HG03460 (cell line): ENCODE measurements around the gene FAF1.

Source experiments
- ATAC-seq: cut with Tn5 transposase; IDR thresholded peaks from one replicate; pipeline ENCODE4 v1.9.1; 2021; ENCODE audit not compliant: unreplicated experiment

FAF1 gene

DNA sequence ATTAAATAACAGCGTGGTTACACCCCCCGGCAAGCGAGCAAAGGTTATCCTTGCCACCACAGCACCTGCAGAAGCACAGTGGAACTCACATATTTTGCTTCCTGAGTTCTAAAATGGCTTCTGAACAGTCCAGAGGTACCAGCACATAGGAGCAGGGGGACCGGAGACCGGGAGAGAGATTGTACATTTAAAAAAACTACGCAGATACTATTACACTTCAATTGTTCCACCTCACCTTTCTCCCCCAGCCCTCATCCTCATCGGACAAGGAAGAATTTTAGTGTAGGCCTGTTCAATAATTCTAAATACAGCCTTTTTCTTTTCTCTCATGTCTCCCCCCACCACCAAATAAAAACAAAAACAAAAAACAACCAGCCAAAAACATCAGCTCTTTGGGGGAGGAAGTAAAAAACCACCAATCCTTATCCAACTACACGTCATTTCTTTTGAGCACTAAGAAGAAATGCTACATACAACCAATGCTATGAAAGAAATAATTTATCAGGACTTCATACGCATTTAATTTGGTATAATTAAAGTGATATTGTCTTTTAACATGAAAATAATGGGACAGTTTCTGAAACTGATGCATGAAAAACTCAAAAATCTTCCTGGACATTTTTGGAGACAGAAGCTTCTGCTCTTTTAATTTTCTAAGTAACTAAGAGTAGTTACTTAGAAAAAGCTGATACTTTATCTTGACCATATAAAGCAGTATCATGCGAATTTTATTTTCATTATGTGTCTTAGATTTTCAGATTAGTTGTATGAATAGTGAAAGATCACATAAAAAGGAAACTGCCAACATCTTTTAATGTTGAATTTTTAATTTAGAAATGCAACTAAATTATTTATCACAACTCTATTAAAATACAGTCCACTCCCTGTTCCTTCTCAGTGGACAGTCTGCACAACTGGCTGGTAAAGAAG lies 19.1 kb upstream of the FAF1 start:
- ATAC-seq: no peak

DNA sequence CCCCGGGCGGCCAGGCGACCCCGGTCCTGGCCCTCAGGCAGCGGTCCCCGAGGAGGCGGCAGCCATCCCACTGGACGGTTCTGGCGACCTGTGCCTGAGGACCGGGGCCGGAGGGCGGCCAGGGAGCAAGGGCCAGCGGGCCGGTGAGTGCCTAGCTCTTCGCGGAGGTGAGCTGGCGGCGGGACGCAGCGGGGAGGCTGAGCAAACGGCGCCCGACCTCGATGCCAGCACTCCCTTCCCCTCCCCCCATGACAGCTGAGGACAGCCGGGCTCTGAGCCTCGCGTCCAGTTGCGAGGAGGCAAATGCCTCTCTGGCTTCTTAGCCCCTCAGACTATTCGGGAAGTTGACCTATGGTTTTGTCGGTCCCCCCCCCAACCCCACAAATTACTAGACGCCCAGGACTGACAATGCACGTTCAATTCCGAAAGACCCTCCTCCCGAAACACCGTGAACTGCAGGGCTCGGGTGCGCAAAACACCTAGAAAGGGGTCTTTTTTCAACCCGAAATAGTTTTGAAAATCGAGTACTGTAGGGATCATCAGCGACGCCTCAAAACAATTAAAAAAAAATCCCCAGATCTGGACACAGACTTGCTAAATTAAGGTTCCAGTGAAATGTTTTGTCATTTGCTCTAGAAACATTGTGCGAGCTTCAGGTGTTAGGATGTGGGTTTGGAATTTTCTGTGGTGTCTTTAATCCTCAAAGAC lies 18.2 kb upstream of the FAF1 start:
- peak; percentile 39 for ATAC-seq

DNA sequence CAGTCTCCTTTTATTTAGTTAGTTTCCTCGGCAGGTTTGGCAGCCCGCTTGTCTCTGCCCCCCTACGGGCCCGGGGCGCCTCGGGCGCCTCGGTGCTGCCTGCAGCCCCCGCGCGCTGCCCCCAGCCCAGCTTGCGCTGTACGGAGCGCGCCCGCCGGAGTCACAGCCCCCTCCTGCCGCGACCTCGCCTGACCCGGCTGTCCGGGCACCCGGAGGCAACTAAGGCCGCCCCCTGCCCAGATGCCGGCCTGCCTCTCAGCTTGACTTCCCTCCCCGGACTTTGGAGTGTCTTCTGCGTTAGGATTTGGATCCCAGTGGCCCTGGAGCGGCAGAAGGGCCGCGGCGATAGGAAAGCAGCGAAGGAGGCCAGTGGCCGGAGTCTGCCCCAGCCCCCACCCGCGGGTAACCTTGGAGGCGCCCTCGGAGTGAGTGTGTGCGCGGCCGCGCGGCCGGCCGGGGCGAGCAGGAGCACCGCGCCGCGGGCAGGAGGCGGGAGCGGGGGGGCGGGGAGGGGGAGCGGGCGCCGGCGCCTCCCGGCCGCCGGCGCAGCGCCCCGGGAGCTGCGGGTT lies 17.6 kb upstream of the FAF1 start:
- peak; percentile 32 for ATAC-seq

DNA sequence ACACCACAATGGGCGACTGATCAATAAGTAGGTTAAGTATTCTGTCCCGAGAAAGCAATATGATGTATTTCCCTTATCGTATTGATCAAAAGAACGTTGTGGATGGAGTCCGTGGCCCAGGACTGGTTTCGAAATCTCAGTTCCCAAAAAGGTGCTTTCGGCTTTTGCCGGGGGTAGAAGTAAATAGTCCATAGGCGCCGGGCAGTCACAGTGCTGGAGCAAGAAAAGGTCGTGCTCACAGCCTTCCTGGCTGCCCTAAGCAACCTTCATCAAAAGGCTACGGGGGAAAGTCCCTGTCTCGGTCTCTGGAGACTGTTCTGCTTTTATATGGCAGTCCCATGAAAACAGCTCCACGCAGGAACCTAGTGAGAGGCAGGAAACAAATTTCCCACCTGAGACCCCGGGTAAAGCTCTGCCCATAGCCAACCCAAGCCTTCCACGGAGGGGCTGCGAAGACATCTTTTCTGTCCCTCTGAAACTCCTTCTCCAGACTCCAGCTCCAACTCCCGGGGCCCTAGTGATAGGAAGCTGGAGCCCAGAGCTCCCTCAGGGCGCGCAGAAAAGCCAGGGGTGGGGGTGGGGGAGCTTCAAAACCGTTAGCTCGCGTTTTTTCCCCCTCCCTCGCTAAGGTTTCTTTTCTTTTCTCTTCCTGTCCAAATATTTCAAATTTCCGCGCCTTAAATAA lies 17.0 kb upstream of the FAF1 start:
- ATAC-seq: peak; percentile 54

DNA sequence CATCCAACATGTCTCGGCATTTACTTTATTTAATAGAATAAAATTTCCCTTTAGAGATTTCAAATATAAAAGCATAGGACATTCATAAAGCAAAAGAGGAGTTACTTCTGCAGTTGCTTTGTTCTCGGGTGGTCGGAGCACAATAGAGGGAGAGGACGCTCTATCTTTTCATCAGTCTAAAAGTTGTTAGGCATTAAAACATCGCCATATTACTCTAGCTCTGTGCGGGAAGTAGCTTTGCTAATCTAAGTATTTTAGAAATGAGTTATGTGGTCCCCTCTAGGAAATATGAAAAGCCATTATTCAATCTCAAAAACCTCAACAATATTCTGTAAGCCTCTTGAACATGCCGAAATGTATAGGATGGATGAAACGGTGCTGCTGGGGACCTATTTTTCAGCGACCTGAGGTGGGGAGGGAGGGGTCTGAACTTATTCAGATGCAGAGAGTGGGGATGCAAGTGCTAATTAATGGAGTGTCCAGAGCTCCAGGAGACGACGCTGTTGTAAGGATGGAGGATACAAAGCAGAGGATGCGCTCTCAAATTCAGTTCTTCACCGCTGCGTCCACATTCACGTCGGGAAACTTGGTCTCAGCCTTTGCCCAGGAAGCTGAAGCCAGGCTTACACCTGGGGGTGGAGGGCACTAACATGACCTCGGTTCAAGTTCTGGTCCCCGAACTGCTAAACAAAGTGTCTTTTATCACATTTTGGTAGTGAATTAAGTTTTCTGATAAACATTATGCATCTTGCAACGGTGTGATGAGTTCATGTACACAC lies 16.2 kb upstream of the FAF1 start:
- ATAC-seq: peak; percentile 3

DNA sequence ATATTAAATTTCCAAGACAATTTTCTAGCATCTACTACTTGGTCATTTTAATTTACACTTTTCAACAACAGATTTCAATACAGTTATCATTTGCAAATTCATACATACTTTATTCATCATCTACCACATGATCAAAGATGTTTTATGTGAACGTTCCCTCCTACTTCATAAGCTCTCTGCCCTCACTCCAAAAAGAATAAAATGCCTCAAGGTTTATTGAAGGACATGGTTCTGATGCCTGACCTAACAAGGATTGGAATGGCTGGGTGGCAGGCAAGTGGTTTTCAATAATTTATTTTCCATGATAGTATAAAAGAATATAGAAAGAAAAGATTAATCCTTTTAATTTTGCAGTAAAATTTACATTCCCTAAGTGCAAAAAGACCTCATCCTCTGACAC lies 15.4 kb upstream of the FAF1 start:
- no peak for ATAC-seq

DNA sequence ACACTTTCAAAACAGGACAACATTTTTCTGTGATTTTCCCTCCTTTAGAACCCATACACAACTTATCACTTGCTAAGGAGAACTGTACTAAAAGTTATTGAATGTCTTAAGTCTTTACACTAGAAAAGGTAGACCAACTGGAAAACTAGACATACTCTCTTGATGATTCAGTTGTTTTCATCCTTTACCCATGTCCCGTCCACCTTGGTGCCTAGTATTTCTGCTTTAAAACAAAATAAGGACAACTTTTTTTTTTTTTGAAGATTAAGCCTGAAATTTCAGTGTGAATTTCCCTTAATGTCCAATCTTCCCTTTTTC lies 14.5 kb upstream of the FAF1 start:
- ATAC-seq: no peak

DNA sequence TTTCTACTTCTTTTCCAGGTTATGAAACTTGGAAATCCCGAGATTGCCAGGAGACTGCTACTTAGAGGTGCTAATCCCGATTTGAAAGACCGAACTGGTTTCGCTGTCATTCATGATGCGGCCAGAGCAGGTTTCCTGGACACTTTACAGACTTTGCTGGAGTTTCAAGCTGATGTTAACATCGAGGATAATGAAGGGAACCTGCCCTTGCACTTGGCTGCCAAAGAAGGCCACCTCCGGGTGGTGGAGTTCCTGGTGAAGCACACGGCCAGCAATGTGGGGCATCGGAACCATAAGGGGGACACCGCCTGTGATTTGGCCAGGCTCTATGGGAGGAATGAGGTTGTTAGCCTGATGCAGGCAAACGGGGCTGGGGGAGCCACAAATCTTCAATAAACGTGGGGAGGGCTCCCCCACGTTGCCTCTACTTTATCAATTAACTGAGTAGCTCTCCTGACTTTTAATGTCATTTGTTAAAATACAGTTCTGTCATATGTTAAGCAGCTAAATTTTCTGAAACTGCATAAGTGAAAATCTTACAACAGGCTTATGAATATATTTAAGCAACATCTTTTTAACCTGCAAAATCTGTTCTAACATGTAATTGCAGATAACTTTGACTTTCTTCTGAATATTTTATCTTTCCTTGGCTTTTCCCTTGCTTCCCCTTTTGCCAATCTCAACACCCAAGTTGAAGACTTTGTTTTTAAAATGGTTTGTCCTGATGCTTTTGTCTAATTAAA lies 14.0 kb upstream of the FAF1 start:
- no peak for ATAC-seq

DNA sequence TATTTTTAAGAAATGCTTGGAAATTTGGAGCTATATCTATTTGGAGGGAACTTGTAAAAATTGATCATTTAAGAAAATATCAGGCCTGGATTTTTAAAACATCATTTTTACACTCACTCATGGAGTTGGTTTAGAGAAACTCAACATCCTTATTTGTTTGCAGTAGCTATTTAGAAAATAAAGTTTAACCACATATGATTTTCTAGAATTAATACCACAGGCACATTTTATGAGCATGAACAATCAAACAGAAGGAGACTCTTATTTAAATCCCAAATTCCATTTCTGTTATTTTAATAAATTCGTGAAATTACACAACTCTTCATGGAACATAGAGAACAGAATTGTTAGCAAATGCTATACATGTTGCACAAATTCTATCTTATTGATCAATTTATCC lies 13.2 kb upstream of the FAF1 start:
- no peak for ATAC-seq

DNA sequence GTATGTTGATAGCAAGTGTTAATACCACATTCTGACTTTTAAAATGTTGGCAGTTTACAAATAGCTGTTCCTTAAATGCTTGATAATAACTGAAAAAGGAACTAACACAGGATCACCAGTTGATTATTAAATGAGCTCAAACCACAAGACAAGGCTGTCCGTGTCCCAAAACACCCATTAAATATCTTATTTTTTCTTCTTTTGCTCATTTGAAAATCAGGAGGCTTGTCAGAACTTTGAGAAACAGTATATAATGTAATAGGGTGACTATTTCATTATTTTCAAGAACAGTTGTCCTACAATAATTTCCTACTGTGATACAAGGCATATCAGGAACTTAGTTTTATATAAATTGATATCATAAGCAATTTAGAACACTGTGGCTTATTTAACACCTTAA lies 12.7 kb upstream of the FAF1 start:
- no peak for ATAC-seq

DNA sequence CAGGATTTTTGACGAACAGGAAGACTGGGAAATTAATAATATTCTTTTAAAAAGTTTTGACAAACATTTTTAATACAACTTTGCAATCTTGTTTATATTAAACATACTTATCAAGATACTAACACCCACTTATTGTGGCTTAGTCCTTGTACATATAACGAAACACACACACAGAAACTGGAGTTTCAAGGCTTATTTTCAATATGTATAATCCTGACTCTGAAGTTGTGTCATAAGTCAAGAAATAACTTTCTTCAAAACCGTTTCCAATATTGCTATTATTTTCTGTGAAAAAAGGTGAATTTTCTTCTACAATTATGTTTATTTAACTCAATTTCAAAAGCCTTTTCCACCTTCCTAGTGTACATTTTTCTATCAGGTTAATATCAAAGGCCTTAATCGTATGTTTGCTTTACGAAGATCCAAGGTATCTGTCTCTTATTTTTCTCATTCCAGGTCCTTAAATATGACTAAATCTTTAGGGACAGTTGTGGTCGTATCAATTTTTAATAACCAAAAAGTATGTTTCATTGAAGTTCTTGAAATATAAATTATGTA lies 11.8 kb upstream of the FAF1 start:
- ATAC-seq: no peak

DNA sequence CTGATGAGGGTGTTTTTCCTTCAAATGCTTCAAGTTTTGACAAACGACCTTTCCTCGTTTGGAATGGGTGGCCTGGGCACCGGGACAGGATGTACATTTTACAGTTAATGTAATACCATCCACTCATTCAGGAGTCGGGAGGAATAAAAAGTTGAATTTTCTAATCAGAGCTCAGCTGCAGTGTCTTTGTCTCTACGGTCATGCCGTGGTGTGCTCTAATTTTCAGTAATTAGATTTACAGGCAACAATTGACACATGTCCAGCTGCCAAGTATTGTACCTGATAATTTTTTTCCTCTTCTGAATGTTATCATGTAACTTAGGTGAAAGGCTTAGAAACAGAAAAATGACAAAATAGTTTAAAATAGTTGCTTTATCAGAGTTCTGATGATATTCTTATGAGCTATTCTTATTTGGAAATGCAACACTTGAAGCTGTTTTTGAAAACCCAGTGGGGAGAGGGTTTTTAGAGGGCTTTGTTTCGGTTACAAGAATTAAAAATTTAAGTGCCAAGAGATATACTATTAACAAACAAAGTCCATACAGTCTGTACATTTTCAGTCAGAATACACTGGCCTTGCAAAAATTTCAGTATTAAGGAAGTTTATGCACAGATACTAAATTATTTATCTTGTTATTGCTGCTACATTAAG lies 11.0 kb upstream of the FAF1 start:
- no peak for ATAC-seq

DNA sequence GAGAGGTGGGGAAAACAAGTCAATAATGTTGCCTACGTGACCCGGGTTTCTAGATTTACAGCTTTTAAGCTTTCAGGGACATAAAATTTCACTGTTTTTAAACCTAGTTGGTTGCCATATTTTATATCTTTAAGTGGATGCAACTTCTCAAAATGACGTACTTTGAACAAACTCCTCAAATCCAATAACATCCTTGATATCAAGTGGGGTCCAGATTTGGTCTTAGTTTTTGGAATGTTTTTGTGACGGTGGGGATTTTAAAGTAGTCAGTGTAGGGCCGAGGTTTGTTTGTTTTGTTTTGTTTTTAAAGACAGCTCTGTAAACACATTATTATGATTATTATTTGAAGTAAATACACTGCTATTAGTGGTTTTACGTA lies 10.4 kb upstream of the FAF1 start:
- no peak for ATAC-seq

DNA sequence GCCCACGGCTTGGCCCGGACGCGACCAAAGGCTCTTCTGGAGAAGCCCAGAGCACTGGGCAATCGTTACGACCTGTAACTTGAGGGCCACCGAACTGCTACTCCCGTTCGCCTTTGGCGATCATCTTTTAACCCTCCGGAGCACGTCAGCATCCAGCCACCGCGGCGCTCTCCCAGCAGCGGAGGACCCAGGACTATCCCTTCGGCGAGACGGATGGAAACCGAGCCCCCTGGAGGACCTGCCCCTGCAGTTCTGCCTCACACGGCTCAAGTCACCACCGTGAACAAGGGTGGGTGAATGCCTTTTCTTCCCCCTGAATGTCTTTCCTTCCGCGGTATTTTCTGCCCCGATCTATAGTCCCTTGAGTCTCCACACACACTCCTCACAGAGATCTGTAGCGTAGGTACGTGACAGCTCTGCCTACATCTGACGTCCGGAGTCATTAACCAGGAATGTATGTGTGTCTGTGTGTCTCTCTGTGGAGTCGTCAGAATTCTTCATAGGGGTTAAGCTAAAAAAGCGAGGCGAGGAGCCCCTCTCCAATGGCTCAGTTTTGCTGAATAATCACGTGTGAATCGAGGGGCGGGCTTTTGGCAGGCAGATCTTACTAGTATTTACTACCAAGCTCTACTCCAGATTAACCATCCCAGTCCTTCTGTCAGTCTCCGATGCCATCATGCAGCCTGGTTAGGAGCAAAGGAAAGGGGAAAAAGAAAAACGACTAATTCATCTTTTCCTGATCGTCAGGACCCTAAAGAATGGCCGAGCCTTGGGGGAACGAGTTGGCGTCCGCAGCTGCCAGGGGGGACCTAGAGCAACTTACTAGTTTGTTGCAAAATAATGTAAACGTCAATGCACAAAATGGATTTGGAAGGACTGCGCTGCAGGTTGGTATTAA lies 9.8 kb upstream of the FAF1 start, which contains the start of gene CDKN2C:
TSS of gene CDKN2C (plus strand) at position 635 of the 898 bp plus-strand sequence. CDS start at position 759, 124 bp downstream.
- peak; percentile 28 for ATAC-seq

DNA sequence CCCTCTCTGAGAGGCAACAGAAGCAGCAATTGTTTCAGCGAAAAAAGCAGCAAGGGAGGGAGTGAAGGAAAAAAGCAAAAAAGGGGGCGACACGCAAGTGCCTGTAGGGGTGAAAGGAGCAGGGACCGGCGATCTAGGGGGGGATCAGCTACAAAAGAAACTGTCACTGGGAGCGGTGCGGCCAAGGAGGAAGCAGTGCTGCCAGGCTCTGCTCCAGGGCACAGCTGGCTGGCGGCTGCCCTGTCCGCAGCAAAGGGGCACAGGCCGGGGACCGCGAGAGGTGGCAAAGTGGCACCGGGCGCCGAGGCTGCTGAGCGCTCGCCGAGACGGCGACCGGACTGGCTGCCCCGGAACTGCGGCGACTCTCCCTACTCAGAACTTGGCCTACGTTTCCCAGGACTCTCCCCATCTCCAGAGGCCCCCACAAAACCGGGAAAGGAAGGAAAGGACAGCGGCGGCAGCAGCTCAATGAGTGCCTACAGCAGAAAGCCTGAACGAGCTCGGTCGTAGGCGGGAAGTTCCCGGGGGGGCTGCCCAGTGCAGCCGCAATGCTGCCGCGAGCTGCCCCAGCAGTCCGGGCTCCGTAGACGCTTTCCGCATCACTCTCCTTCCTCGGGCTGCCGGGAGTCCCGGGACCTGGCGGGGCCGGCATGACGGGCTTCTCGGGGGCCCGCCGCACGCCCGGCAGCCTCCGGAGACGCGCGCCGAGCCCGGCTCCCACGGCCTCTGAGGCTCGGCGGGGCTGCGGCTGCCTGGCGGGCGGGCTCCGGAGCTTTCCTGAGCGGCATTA lies 8.9 kb upstream of the FAF1 start:
- ATAC-seq: peak; percentile 23

DNA sequence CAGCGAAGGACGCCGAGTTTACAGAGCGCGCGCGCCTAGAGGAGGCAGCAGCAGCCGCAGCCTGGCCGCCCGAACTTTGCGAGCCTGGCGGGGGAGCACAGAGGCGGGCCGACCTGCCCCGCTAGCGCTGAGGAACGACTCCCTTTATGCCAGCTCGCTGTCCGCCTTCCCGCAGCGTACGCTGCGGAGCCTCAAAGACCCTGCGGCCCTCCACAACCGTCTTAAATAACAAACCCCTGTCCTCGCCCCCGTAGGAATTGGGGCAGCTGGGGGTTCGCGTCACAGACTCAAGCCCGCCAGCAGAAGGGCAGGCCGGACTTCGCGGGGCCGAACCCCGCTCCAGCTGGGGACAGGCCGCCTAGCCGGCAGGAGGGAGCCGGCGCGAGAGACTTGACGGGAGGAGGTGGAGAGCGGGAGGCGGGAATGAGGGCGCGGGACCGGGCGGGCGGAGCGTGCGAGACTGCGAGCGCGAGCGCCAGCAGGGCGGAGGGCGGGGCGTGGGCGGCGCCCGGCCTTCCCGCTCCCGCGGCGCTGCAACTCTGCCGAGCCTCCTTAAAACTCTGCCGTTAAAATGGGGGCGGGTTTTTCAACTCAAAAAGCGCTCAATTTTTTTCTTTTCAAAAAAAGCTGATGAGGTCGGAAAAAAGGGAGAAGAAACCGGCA lies 8.2 kb upstream of the FAF1 start:
- peak; percentile 56 for ATAC-seq
